Measurements from ENCODE around the gene PCYT1A. TPM values are rescaled to one million over a fixed set of nuclear protein-coding genes. Genes with fewer than 3 reads are reported as not detected.

The PCYT1A gene
- total and polyA plus RNA-seq, 2 donors (not counting 3 experiments of a cell fraction or from before 2014, with no cell fraction given) = 50.3 to 65.5 TPM

DNA sequence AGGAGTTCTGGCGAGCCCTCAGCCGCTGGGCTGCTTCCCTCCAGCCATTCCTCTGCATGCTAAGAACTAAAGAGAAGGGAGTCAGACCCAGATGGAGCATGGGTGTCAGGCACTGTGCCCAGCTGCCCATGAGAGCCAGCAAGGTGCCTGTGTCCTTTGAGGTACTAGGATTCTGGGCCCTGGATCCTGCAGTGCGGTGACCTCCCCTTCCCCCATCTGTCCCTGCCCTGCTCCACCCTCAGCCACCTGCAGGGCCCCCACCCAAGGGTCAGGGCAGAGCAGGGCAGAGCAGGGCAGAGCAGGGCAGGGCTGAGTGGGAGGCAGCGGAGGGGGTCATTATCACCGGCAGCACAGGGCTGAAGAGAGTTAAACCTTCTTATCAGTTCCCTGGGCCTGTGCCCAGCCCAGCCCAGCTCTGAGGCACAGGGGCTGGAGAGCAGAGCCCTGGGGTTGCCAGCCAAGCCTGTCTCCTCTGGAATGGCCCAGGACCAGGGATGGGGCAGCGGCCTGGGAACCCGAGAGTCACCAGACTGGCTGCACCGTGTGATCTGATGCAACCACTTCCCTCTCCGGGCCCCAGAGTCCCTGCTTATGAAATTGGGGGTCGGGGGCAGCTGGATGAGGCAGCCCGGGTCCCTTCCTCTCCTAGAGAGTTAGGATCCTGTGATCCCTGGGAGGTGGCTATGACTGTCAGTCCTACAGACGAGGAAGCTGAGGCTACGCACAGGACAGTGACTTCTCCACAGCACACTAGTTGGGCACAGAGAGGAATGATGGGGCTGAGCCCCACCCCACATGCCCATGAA lies 93.6 kb downstream of the PCYT1A start:
- no TSS peak for BruUV-seq (replicated peaks)
- Histone ChIP-seq H3K9me1 (replicated peaks; ENCODE audit: control insufficient read depth, extremely low read depth, insufficient read depth, low read length) (no peaks in the 10 kb centered on the region), H3K27me3 (ENCODE audit: control insufficient read depth in 2 of 2, insufficient read depth in 2 of 2, low read length in 2 of 2) (no peaks in the 10 kb centered on the region), H3K4me1 (ENCODE audit: control insufficient read depth, extremely low read depth, insufficient read depth, low read length) (no peaks in the 10 kb centered on the region), H3K4me3 (replicated peaks in 1 of 3; ENCODE audit: insufficient read depth in 1 of 3, low read depth in 1 of 3, low read length in 3 of 3) (no peak overlapping the region), H3K9ac (replicated peaks; ENCODE audit: extremely low read depth, insufficient read depth, low read length) (no peak overlapping the region), H3K4me2 (ENCODE audit: insufficient read depth, low read length) (no peak overlapping the region), H2AFZ (ENCODE audit: low read depth, low read length) (no peak overlapping the region), H3K9me3 (replicated peaks; ENCODE audit: control insufficient read depth, insufficient read depth, low read length) (no peaks in the 10 kb centered on the region), H4K20me1 (replicated peaks; ENCODE audit: control insufficient read depth, extremely low read depth, insufficient read depth, low read length) (no peaks in the 10 kb centered on the region), H3K79me2 (ENCODE audit: control insufficient read depth, insufficient read depth, low read length) (no peaks in the 10 kb centered on the region), H3K27ac (ENCODE audit: insufficient read depth, low read depth, low read length) (no peak overlapping the region), H3K36me3 (ENCODE audit: control insufficient read depth in 2 of 2, extremely low read depth in 1 of 2, insufficient read depth in 2 of 2, low read length in 2 of 2) (no peaks in the 10 kb centered on the region)
- dilution Hi-C loops (cut with MboI; ENCODE audit: extremely low pct_ligation_motif_present, low sequenced_read_pairs) (no loop called here), intact Hi-C loops (cut with micrococcal nuclease) (no loop called here)
- DNase-seq (ENCODE audit: low read depth, low spot score) (no peak), FAIRE-seq (no peak)
- ChIA-PET CTCF (interaction anchor here (1.2 to 3.1 kb wide), 2 partner anchors 121 to 172 kb away, joined by 4 to 20 read pairs; no protein-coding TSS in a partner anchor), POLR2A (no interaction called here)
- TF ChIP-seq CTCF (IDR thresholded peaks at IDR 0.05; ENCODE audit: extremely low read depth in 1 of 2, insufficient read depth in 1 of 2, low read depth in 1 of 2, low read length in 2 of 2) (no peak), POLR2A (IDR thresholded peaks at IDR 0.05; ENCODE audit: low read depth, low read length) (no peak), JUN (IDR thresholded peaks at IDR 0.05; ENCODE audit: borderline replicate concordance, insufficient read depth, insufficient read length, low read depth) (no peak), POLR2AphosphoS5 (IDR thresholded peaks at IDR 0.05; ENCODE audit: insufficient read depth, low read depth, low read length) (no peak), MYC (IDR thresholded peaks at IDR 0.05; ENCODE audit: low read depth, low read length) (no peak), FOS (IDR thresholded peaks at IDR 0.05; ENCODE audit: borderline replicate concordance, insufficient read depth, low read length) (no peak), EZH2 (IDR thresholded peaks at IDR 0.05; ENCODE audit: borderline replicate concordance, low read depth, low read length, severe bottlenecking) (no peak), GATA2 (IDR thresholded peaks at IDR 0.05; ENCODE audit: insufficient read depth, insufficient read length, low read depth, low read length) (no peak)
- TF ChIP-seq, protein P1, sequence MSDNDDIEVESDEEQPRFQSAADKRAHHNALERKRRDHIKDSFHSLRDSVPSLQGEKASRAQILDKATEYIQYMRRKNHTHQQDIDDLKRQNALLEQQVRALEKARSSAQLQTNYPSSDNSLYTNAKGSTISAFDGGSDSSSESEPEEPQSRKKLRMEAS (IDR thresholded peaks at IDR 0.05; ENCODE audit: insufficient read depth, insufficient read length) = no peak
